Measurements from ENCODE around the gene IL23R.
A peak's percentile ranks its signal among the peaks of the same experiment; 100 is the strongest.

Gene IL23R

DNA sequence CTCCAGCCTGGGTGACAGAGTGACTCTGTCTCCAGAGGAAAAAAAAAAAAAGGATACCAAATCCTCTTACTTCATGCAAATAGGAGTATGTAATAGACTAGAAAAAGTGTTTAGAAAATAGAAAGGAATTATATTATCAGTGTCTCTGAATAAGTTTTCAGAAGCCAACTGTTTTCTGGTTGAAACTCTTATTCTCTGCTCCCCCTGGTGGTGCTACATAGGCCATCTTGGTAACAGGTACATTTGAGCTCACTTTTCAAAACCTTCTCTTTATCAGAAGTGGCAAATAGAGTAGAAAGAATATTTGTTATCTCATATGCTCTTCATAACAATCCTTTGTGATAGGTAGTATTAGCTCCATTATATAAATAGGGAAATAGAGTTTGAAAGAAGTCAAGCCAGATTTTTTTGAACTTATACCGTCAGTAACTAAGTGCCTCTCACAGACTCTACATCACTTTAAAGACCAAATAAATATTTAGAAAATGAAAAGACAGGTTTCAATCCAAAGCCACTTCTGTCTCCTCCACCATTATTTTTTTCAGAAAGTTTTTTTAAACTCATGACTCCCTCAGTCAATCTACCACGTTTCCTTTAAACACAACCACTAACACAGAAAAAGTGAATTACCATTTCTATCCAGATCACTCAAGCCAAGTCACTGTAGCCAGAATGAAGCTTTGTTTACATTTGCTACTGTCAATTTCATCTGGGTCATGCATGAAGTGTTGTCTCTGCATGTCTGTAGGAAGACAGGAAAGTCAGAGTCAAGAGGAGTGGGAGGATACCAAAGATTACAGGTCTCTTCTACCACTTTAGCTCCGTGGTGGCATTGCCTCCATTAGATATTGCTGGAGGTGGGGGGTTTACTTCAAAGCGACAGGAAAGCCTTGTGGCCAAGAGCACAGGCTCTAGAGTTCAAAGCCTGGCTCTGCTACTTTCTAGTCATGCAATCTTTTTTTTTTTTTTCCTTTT lies 45.6 kb downstream of the IL23R start:
- peaks cover 8% of the 10 kb centered on the region for H3K4me1 ChIP-seq (ENCODE audit: low read depth, poor library complexity, severe bottlenecking)
- no peak overlapping the region for H3K9ac ChIP-seq
- no peak overlapping the region for H2AFZ ChIP-seq (ENCODE audit: low read depth)
- TF ChIP-seq, protein P1, sequence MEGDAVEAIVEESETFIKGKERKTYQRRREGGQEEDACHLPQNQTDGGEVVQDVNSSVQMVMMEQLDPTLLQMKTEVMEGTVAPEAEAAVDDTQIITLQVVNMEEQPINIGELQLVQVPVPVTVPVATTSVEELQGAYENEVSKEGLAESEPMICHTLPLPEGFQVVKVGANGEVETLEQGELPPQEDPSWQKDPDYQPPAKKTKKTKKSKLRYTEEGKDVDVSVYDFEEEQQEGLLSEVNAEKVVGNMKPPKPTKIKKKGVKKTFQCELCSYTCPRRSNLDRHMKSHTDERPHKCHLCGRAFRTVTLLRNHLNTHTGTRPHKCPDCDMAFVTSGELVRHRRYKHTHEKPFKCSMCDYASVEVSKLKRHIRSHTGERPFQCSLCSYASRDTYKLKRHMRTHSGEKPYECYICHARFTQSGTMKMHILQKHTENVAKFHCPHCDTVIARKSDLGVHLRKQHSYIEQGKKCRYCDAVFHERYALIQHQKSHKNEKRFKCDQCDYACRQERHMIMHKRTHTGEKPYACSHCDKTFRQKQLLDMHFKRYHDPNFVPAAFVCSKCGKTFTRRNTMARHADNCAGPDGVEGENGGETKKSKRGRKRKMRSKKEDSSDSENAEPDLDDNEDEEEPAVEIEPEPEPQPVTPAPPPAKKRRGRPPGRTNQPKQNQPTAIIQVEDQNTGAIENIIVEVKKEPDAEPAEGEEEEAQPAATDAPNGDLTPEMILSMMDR (conservative IDR thresholded peaks at IDR 0.05; ENCODE audit: low read depth, low read length) = peak; percentile 65
- no peak overlapping the region for H3K27ac ChIP-seq
- no peak overlapping the region for H3K4me3 ChIP-seq (IDR thresholded peaks at IDR 0.05; ENCODE audit: insufficient read depth, low read depth, low read length)
- no peaks in the 10 kb centered on the region for H3K36me3 ChIP-seq (ENCODE audit: insufficient read depth)
- no peaks in the 10 kb centered on the region for H4K20me1 ChIP-seq (ENCODE audit: insufficient read depth)
- no peaks in the 10 kb centered on the region for H3K79me2 ChIP-seq (ENCODE audit: insufficient read depth, low read depth)
- no peak overlapping the region for H3K4me2 ChIP-seq
- H3K27me3 ChIP-seq (ENCODE audit: insufficient read depth, low read depth) = no peaks in the 10 kb centered on the region

DNA sequence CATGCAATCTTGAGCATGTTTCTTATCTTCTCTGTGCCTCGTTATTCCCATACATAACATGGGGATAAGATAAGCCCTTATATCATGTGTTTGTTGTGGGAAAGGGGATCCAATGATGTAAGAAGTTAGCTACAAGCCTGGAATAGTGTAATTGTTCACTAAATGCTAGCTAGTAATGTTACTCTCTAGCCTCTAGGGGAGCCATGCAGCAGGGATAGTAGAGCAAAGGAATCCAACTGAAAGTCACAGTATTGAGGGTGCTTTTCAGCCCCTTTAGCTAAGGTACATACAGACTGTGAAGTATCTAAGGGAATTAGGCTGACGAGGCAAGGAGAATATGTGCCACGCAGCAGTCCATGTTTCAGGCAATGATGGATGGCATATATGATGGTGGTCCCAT lies 46.9 kb downstream of the IL23R start:
- Histone ChIP-seq H3K36me3 (ENCODE audit: insufficient read depth) (no peaks in the 10 kb centered on the region), H3K27me3 (ENCODE audit: insufficient read depth, low read depth) (no peaks in the 10 kb centered on the region), H3K4me2 (no peak overlapping the region), H3K4me3 (IDR thresholded peaks at IDR 0.05; ENCODE audit: insufficient read depth, low read depth, low read length) (no peak overlapping the region), H3K79me2 (ENCODE audit: insufficient read depth, low read depth) (no peaks in the 10 kb centered on the region), H3K9ac (no peak overlapping the region), H2AFZ (ENCODE audit: low read depth) (no peak overlapping the region), H3K27ac (no peak overlapping the region), H4K20me1 (ENCODE audit: insufficient read depth) (no peaks in the 10 kb centered on the region), H3K4me1 (ENCODE audit: low read depth, poor library complexity, severe bottlenecking) (peaks cover 8% of the 10 kb centered on the region)
- TF ChIP-seq, protein P1 (conservative IDR thresholded peaks at IDR 0.05; ENCODE audit: low read depth, low read length) = peak; percentile 51

DNA sequence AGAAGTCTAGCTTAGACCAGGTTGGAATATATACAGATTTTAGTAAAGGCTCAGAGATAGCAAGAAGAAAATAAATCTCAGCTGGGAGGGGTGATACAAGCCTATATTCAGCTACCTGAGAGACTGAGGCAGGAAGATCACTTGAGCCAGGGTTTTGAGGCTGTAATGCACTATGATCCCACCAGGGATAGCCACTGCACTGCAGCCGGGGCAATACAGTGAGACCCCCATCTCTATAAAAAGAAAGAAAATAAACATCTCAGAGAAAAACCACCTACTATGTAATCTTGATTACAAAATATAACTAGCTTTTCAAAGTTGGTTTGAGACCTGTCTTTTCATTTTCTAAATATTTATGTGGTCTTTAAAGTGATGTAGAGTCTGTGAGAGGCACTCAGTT lies 47.7 kb downstream of the IL23R start:
- Histone ChIP-seq H3K36me3 (ENCODE audit: insufficient read depth) (no peaks in the 10 kb centered on the region), H3K4me3 (IDR thresholded peaks at IDR 0.05; ENCODE audit: insufficient read depth, low read depth, low read length) (no peak overlapping the region), H4K20me1 (ENCODE audit: insufficient read depth) (no peaks in the 10 kb centered on the region), H3K4me1 (ENCODE audit: low read depth, poor library complexity, severe bottlenecking) (peaks cover 8% of the 10 kb centered on the region), H3K4me2 (no peak overlapping the region), H3K27ac (no peak overlapping the region), H3K79me2 (ENCODE audit: insufficient read depth, low read depth) (no peaks in the 10 kb centered on the region), H3K27me3 (ENCODE audit: insufficient read depth, low read depth) (no peaks in the 10 kb centered on the region), H2AFZ (ENCODE audit: low read depth) (no peak overlapping the region), H3K9ac (no peak overlapping the region)
- TF ChIP-seq, protein P1 (conservative IDR thresholded peaks at IDR 0.05; ENCODE audit: low read depth, low read length) = no peak

DNA sequence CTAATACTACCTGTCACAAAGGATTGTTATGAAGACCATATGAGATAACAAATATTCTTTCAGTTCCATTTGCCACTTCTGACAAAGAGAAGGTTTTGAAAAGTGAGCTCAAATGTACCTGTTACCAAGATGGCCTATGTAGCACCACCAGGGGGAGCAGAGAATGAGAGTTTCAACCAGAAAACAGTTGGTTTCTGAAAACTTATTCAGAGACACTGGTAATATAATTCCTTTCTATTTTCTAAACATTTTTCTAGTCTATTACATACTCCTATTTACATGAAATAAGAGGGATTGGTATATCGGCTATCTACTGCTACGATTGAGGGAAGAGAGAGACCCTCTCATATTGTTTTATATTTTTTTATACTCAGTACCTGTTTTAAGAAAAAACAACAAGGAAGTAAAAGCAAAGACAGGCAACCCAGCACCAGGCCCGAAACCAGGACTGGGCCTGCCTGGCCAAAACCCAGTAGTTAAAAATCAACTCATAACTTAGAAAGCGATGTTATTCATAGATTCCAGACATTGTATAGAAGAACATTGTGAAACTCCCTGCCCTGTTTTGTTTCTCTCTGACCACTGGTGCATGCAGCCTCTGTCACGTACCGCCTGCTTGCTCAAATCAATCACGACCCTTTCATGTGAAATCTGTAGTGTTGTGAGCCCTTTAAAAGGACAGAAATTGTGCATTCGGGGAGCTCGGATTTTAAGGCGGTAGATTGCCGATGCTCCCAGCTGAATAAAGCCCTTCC lies 48.3 kb downstream of the IL23R start:
- Histone ChIP-seq H2AFZ (ENCODE audit: low read depth) (peak overlapping the region; percentile 14; the same call in 1 of the 2 replicates), H3K4me3 (IDR thresholded peaks at IDR 0.05; ENCODE audit: insufficient read depth, low read depth, low read length) (no peak overlapping the region), H3K4me1 (ENCODE audit: low read depth, poor library complexity, severe bottlenecking) (peaks cover 8% of the 10 kb centered on the region), H3K4me2 (no peak overlapping the region), H3K27me3 (ENCODE audit: insufficient read depth, low read depth) (no peaks in the 10 kb centered on the region), H3K27ac (no peak overlapping the region), H4K20me1 (ENCODE audit: insufficient read depth) (no peaks in the 10 kb centered on the region), H3K36me3 (ENCODE audit: insufficient read depth) (no peaks in the 10 kb centered on the region), H3K79me2 (ENCODE audit: insufficient read depth, low read depth) (no peaks in the 10 kb centered on the region), H3K9ac (no peak overlapping the region)
- TF ChIP-seq, protein P1 (conservative IDR thresholded peaks at IDR 0.05; ENCODE audit: low read depth, low read length) = peak; percentile 60

Data from KMS-11 (cell line).